Measurements from ENCODE around the gene SPON1. TPM values are rescaled to one million over a fixed set of nuclear protein-coding genes. Genes with fewer than 3 reads are reported as not detected.

The SPON1 gene
- total and polyA plus RNA-seq, 2 donors (not counting 1 experiment from before 2014, with no cell fraction given) = 0.30 TPM; not detected in 1

- H3K79me2 ChIP-seq (ENCODE audit: control insufficient read depth, insufficient read depth, low read length) = no peaks in the 10 kb centered on the region
- no peak overlapping the region for H3K4me2 ChIP-seq (replicated peaks; ENCODE audit: low read depth, low read length, poor library complexity, severe bottlenecking)
- no peak overlapping the region for H3K27ac Mint-ChIP-seq
- intact Hi-C loops (cut with micrococcal nuclease) = no loop called here
- no peaks in the 10 kb centered on the region for H3K9me3 Mint-ChIP-seq (ENCODE audit: insufficient read depth)
- H3K9me3 ChIP-seq (ENCODE audit: control extremely low read depth in 1 of 3, control insufficient read depth in 2 of 3, insufficient read depth in 1 of 3, low read length in 2 of 3) = no peaks in the 10 kb centered on the region
- ATAC-seq (ENCODE audit: low read depth) (no peak), DNase-seq (no peak)
- peaks cover 3% of the 10 kb centered on the region for H3K27me3 Mint-ChIP-seq
- 100% methylated on average over 1 of the region's 4 CpGs for WGBS (ENCODE audit: insufficient coverage)
- no peak overlapping the region for H3K4me3 Mint-ChIP-seq
- POLR2A ChIA-PET = interaction anchor here (0.8 kb wide), 1 partner anchor 470 kb away, joined by 3 read pairs; no protein-coding TSS in a partner anchor
- no peak overlapping the region for H2AFZ ChIP-seq (ENCODE audit: insufficient read depth, low read depth, low read length, poor library complexity, severe bottlenecking)
- H3K27me3 ChIP-seq (replicated peaks in 1 of 4; ENCODE audit: control extremely low read depth in 1 of 4, control insufficient read depth in 3 of 4, insufficient read depth in 4 of 4, low read length in 3 of 4) = peaks cover 0 to 8% (median 0%) of the 10 kb centered on the region in 4 experiments
- H3K4me1 Mint-ChIP-seq = peaks cover 32% of the 10 kb centered on the region
- H4K20me1 ChIP-seq (ENCODE audit: control insufficient read depth, insufficient read depth, low read length, poor library complexity, severe bottlenecking) = no peaks in the 10 kb centered on the region
- CTCF ChIA-PET = interaction anchor here (1.1 to 2.1 kb wide), 2 partner anchors 8 to 10 kb away, joined by 3 to 7 read pairs; no protein-coding TSS in a partner anchor
- no peaks in the 10 kb centered on the region for H3K36me3 ChIP-seq (replicated peaks in 1 of 2; ENCODE audit: control extremely low read depth in 1 of 2, control insufficient read depth in 1 of 2, extremely low read depth in 1 of 2, insufficient read depth in 2 of 2, low read length in 1 of 2)
- no peak for TF ChIP-seq EZH2 (IDR thresholded peaks at IDR 0.05; ENCODE audit: borderline replicate concordance, insufficient read depth, low read depth, low read length, poor library complexity, severe bottlenecking)
- no peak for TF ChIP-seq CTCF (IDR thresholded peaks at IDR 0.05)
- H3K9ac ChIP-seq (ENCODE audit: low read length) = no peak overlapping the region
- H3K27ac ChIP-seq (ENCODE audit: low read length in 2 of 2) = no peak overlapping the region
- peaks cover 29 to 33% of the 10 kb centered on the region in 2 donors for H3K4me1 ChIP-seq (ENCODE audit: control insufficient read depth in 2 of 2, insufficient read depth in 2 of 2, low read length in 2 of 2)
- H3K4me3 ChIP-seq (ENCODE audit: control extremely low read depth in 1 of 5, extremely low read depth in 1 of 5, insufficient read depth in 1 of 5, low read depth in 2 of 5, low read length in 4 of 5) = no peak overlapping the region
Observed at GRCh38 chr11:14240951-14241350, 278.4 kb downstream of the SPON1 start.

GRCh38 chr11:14242187-14242586 lies 279.7 kb downstream of the SPON1 start:
- no peak overlapping the region for H3K9ac ChIP-seq (ENCODE audit: low read length)
- DNase-seq (no peak), ATAC-seq (ENCODE audit: low read depth) (no peak)
- no peaks in the 10 kb centered on the region for H4K20me1 ChIP-seq (ENCODE audit: control insufficient read depth, insufficient read depth, low read length, poor library complexity, severe bottlenecking)
- POLR2A ChIA-PET = no interaction called here
- H3K27me3 ChIP-seq (replicated peaks in 1 of 4; ENCODE audit: control extremely low read depth in 1 of 4, control insufficient read depth in 3 of 4, insufficient read depth in 4 of 4, low read length in 3 of 4) = peaks cover 0 to 8% (median 0%) of the 10 kb centered on the region in 4 experiments
- H3K36me3 ChIP-seq (replicated peaks in 1 of 2; ENCODE audit: control extremely low read depth in 1 of 2, control insufficient read depth in 1 of 2, extremely low read depth in 1 of 2, insufficient read depth in 2 of 2, low read length in 1 of 2) = no peaks in the 10 kb centered on the region
- H2AFZ ChIP-seq (ENCODE audit: insufficient read depth, low read depth, low read length, poor library complexity, severe bottlenecking) = no peak overlapping the region
- 87% methylated on average over 4 of the region's 4 CpGs for WGBS (ENCODE audit: insufficient coverage)
- Mint-ChIP-seq H3K27me3 (peaks cover 6% of the 10 kb centered on the region), H3K9me3 (ENCODE audit: insufficient read depth) (no peaks in the 10 kb centered on the region), H3K4me3 (no peak overlapping the region), H3K4me1 (peaks cover 20% of the 10 kb centered on the region), H3K27ac (no peak overlapping the region)
- TF ChIP-seq CTCF (IDR thresholded peaks at IDR 0.05) (no peak), EZH2 (IDR thresholded peaks at IDR 0.05; ENCODE audit: borderline replicate concordance, insufficient read depth, low read depth, low read length, poor library complexity, severe bottlenecking) (no peak)
- CTCF ChIA-PET = no interaction called here
- intact Hi-C loops (cut with micrococcal nuclease) = no loop called here
- no peak overlapping the region for H3K4me3 ChIP-seq (ENCODE audit: control extremely low read depth in 1 of 5, extremely low read depth in 1 of 5, insufficient read depth in 1 of 5, low read depth in 2 of 5, low read length in 4 of 5)
- H3K9me3 ChIP-seq (ENCODE audit: control extremely low read depth in 1 of 3, control insufficient read depth in 2 of 3, insufficient read depth in 1 of 3, low read length in 2 of 3) = no peaks in the 10 kb centered on the region
- no peaks in the 10 kb centered on the region for H3K79me2 ChIP-seq (ENCODE audit: control insufficient read depth, insufficient read depth, low read length)
- peaks cover 16 to 20% of the 10 kb centered on the region in 2 donors for H3K4me1 ChIP-seq (ENCODE audit: control insufficient read depth in 2 of 2, insufficient read depth in 2 of 2, low read length in 2 of 2)
- H3K4me2 ChIP-seq (replicated peaks; ENCODE audit: low read depth, low read length, poor library complexity, severe bottlenecking) = no peak overlapping the region
- H3K27ac ChIP-seq (ENCODE audit: low read length in 2 of 2) = no peak overlapping the region

All from B cell (primary cell).